ENCODE results near the gene TLCD3B.
"Not testable (repeated sequence)": the region's sequence is repeated elsewhere in the genome, so short reads cannot be mapped to it uniquely, and the experiment has no call there.

The TLCD3B gene

DNA sequence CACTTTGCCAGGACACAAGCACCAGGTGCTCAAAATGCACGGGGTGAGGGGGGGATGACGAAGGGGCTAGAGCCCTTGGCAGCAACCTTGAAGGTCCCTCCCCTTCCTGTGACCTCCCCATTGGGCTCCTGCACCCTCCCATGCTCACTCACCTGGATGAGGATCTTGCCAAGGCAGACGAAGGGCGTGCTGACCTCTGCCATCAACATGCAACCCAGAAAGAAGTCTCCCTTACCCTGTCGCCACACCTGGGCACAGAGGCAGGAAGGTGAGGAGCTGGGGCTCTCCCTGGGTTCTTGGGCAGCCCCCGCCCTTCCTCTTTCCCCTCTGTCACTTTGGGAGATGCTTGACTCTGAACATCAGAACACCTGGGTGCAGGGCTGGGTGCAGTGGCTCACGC is 5.5 kb downstream of the TLCD3B start:
- no peak for DNase-seq

DNA sequence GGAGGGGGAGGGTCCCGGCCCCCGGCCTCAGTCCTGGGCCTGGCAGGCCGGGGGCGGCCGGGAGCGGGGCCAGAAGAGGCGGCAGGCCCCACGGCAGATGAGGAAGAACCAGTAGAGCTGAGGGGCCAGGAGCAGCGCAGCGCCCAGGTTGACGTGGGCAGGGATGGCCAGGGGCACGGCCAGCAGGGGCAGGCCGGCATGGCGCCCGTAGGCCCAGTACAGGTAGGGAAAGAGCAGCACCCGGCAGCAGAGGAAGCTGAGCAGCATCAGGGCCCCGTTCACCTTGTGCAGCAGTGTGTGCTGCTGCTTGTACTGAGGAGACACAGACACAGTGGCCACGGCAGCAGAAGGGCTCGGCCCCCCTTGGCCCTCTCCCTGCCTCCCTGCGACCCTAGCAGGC is 5.9 kb downstream of the TLCD3B start:
- no peak for DNase-seq

DNA sequence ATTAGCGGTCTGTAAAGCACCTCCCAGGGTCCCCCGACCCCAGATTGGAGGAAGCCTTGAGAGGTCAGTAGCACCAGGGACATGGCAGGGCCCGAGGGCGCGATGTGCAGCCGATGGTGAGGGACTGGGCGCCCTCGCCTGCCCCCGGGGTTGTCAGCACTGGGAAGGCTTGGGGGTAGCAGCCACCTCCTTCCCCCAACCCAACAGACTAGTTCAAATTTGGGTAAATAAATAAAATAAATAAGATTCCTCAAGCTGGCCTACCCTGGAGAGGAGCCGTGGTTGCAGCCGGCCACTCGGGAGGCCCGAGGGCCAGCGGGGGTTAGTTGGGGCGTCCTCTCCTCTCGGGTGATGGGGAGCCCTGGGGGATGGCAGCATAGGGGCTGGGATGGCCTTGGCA is 6.6 kb downstream of the TLCD3B start:
- no peak for DNase-seq

DNA sequence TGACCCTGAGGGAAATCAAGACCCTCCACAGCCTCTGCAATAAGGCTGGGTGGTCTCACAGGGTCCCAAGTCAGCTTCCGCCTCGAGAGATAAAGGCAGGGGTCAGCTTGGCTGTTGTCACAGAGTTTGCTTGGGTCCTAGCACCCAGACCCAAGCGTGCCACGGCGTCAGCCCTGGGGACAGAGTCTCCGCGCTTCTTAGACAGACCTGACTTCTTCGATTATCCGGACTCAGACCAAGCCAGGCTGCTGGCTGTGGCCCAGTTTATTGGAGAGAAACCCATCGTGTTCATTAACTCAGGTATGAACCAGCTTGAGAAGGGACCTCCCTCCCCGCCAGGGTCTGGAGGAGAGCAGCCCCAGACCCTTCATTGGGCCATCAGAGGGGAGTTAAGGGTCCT is 7.5 kb downstream of the TLCD3B start:
- DNase-seq, result no peak

DNA sequence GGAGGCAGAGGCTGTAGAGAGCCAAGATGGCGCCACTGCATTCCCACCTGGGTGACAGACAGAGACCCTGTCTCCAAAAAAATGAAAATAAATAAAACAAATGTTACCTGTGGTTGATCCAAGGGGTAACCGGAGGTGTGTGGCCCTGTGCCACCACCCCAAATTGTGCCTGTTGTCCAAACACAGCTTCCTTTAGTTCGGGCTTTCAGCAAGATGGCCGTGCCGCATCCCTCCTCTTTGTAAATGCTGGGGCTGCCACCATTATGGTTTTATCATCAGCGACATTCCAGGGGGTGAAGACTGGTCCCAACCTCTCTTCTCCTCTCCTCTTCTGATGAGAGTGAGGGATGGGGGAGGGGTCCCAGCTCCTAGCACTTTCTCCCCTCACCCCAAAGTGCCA is 8.2 kb downstream of the TLCD3B start, which contains the start of gene C16orf92:
C16orf92 (plus strand) TSS at position 312 of the 400 bp plus-strand sequence. CDS start 143 bp downstream, outside the sequence.
- no peak for DNase-seq

DNA sequence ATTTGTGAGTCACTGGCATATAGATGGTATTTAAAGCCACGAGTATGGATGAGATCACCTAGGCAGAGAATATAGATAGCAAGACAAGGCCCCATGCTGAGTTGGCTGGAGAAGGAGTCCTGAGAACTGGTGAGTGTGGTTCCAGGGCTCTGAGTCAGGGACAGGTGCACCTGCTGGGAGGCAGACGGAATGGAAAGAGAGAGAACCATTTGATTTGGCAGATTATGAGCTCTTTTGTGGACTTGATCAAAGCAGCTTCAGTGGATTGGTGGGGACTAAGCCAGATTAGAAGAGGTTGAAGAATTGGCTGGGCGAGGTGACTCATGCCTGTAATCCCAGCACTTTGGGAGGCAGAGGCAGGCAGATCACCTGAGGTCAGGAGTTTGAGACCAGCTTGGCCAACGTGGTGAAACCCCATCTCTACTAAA is 12.3 kb downstream of the TLCD3B start:
- no peak for DNase-seq

DNA sequence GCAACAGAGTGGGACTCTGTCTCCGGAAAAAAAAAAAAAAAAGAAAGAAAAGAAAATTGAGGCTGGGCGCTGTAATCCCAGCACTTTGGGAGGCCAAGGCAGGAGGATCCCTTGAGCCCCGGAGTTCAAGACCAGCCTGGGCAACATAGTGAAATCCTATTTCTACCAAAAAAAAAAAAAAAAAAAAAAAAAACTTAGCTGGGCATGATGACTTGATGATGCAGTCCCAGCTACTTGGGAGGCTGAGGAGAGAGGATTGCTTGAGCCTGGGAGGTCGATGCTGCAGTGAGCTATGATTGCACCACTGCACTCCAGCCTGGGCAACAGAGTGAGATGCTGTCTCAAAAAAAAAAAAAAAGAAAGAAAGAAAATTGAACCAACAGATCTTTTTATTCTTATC is 13.1 kb downstream of the TLCD3B start:
- not testable (repeated sequence) for DNase-seq

DNA sequence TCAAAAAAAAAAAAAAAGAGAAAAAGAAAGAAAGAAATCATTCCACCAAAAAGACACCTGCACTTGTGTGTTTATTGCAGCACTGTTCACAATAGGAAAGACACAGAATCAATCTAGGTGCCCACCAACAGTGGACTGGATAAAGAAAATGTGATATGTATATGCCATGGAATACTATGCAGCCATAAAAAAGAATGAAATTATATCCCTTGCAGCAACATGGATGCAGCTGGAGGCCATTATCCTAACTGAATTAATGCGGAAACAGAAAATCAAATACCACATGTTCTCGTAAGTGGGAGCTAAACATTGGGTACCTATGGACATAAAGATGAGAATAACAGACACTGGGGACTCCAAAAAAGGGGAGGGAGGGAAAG is 13.8 kb downstream of the TLCD3B start:
- no peak for DNase-seq

DNA sequence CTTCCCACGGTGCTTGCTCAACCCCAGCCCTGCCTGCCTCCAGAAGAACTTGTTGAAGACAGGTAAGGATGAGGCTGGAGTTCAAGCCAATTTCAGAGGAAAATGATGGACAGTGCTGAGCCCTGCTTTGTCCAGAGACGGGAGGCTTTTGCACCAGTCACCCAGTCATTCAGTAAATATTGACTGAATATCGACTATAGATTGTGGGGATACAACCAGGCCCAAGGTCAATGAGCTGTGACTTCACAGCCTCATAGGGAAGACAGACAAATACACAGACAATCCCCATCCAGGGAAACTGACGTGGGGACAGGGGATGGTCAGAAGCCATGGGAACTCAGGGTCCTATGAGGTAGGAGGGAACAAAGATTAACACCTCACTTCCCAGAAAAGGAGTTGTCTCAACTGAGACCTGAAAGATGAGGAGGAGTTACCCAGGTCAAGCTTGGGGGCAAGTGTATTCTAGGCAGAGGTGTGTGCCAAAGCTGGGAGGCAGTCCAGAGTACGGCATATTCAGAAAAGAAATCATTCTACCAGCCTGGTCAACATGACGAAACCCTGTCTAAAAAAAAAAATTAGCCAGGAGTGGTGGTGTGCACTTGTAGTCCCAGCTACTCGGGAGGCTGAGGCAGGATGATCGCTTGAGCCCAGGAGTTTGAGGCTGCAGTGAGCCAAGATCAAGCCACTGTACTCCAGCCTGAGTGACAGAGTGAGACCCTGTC is 14.4 kb downstream of the TLCD3B start:
- DNase-seq, result no peak

DNA sequence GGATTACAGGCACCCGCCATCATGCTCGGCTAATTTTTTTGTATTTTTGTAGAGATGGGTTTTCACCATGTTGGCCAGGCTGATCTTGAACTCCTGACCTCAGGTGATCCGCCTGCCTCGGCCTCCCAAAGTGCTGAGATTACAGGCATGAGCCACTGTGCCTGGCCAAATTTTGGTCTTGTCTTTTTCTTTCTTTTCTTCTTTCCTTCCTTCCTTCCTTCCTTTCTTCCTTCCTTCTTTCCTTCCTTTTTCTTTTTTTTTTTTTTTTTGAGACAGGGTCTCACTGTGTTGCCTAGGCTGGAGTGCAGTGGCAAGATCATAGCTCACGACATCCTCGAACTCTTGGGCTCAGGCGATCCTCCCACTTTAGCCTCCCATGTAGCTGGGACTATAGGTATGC is 15.6 kb downstream of the TLCD3B start:
- not testable (repeated sequence) for DNase-seq

DNA sequence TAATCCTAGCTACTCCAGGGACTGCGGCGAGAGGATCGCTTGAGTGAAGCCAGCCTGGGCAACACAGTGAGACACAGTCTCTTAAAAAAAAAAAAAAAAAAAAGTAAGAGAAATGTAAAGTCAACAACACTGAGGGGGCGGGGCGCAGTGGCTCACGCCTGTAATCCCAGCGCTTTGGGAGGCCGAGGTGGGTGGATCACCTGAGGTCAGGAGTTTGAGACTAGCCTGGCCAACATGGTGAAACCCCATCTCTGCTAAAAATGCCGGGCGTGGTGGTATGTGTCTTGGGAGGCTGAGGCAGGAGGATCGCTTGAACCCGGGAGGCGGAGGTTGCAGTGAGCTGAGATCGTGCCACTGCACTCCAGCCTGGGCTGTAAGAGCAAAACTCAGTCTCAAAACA is 18.5 kb downstream of the TLCD3B start:
- DNase-seq, result not testable (repeated sequence)

DNA sequence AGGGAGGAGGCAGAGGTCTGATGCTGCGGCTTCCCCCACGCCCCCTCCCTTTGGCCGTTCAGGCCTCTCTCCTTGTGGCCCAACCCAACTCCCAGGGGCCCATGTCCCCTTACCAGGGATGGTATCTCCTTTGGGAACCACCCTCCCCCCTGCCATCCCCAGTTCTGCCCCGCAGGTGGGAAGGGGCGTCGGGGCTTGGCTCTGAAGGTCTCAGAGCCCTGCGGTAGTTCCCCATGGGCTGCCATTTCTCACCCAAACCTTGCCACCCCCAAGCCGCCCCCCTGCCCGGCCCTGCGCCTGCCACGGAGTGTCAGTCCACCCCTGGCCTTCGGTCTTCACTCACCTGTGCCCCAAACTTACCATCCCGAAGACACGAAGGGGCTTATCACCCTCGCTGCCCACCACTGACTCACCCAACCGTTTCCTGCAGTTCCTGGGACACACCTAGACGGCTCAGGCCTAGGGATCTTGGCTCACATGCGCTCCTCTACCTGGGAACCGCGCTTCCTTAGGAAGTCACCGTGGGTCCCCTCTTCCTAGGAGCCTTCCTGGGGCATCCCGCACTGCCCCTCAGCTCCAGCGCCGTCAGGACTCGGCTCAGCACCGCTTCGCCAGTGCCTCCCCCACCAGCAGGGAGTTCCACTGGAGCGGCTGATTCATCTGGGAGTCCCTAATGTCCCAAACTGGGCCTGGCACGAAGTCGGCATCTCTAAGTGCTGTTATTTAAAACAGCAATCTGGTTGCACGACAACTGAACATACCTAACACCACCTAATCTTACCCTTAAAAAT is 19.2 kb downstream of the TLCD3B start:
- DNase-seq, result no peak

DNA sequence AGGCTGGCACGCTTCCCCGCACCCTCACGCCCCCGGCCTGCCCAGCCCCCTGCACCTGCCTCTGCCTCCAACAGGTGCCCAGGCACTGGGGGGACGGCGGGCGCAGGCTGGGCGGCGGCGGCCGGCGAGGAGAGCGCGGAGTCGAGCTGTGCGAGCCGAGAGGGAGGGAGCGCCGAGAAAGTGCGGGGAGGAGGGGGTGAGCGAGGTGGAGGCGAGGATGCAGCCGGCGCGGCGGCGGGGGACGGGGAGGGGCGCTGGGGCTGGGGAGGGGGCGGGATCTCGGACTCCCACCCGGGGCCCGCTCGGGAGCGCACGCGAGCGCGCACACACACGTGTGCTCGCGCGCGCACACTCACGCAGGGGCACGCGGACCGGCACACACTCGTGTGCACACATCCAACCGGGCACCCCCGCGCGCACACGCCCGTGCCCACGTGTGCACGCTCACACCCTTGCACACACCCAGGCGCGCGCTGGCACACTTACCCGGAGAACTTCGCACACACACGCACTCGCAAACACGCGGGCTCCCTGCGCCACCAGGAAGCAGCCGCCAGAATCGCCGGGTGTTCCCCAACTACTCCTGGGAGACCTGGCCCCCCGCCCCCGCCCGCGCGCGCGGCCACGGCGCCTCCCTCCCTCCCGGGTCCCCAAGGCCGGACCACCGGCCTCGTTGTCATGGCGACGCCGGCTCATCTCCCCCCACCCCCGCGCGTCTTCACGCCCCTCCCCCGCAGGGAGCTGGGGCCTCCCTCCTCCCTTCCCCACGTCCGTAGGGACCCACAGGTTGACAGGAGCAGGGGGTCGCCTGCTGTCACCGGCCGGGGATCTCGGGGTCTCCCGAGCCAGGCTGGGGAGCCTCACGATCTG is 20.0 kb downstream of the TLCD3B start, which contains the start of gene DOC2A:
DOC2A (minus strand) TSS at position 184 of the 870 bp plus-strand sequence. CDS start 805 bp downstream, outside the sequence.
- peak in 2 of 5 experiments; percentile 15 to 47 for DNase-seq

DNA sequence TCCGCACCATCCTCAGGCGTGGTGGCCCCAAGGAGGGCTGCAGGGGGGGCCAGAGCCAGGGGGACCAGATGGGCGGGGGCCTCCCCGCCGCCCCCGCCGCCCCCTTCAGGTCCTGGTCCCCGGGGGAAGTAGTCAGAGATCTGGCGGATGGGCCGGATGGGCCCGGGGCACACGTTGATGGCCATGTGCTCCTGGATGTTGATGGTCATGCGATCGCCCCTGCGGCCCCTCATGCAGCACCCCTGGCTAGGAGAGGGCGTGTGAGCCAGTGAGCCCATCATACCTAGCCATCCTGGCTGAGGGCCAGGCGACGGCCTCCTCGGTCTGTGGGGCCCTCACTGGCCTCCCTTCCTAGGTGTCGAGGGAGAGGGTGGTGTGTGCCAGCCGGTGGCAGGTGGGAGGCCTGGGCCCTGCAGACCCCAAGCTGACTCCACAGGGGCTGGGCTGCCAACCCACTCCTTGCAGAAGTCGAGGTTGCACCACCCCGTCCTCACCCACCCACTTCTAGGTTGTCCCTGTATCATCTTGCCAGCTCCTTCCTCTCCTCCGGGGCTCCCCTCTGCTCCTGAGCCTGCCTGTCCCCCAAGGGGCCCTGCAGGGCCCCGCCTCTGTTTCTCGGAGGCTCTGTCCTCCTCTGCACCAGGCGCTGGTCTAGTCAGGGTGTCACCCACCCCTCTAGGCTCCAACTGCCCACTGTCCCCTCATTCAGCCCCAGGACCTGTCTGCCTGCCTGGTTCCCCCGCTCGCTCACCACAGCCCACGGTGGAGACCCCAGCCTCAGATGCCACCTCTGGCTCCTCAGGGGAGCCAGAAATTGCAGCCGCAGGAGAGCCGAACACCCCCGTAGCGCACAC is 20.9 kb downstream of the TLCD3B start:
- no peak for DNase-seq

DNA sequence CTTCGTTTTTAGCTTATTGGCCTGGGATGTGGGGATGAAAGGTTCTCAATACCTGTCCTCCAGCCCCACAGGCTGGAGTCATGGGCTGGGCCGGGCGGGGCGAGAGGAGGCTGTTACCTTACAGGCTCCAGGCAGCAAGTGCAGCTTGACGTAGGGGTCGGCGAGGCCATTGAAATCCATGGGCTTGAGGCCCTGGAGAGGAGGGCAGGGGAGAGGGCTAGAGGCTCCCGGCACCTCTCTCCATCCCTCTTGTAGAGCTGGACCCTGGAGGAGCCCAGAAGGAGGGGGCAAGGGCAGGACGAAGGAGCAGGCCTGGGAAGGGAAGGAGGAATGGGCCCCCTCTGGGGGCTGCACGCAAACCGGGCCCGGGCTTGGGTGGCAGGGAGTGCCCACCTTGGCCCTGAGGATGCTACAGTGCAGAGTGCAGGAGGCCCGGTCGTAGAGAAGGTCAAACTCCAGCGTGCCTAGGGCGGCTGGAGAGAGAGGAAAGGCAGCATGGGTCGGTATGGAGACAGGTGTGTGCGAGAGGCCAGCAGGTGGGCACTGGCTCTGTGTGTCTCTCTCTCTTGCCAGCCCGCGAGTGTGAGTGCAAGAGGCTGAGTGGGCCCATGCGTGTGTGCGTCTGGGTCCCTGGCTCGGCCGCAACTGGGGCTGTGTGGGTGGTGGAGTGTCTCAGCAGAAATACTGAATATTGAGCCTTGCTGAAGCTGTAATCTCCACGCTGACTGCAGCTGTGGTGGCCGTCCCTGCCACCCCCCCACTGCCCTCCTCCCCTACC is 21.8 kb downstream of the TLCD3B start:
- DNase-seq, result no peak

DNA sequence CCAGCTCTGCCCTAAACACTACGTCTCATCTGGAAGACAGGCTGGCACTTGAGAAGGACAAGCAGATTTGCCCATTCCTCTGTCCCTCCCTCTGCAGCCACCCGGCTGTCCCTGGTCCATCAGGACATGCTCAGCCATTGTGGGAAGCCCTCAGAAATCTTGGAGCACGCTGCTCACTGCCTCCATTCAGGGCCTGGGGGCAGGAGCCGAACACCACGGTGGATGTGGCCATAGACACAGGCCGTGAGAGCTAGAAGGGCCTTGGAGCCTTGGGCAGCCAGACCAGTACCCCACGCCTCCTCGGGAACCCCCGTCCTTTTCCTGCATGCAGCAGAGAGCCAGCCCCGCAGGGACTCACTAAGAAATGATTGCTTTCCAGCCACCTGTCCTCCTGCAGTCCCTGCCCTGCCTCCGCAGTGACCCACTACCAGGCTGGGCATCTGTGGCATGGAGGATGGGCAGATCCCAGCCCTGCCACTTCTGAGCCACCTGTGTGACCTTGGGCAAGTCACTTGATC is 23.6 kb downstream of the TLCD3B start:
- no peak for DNase-seq

DNA sequence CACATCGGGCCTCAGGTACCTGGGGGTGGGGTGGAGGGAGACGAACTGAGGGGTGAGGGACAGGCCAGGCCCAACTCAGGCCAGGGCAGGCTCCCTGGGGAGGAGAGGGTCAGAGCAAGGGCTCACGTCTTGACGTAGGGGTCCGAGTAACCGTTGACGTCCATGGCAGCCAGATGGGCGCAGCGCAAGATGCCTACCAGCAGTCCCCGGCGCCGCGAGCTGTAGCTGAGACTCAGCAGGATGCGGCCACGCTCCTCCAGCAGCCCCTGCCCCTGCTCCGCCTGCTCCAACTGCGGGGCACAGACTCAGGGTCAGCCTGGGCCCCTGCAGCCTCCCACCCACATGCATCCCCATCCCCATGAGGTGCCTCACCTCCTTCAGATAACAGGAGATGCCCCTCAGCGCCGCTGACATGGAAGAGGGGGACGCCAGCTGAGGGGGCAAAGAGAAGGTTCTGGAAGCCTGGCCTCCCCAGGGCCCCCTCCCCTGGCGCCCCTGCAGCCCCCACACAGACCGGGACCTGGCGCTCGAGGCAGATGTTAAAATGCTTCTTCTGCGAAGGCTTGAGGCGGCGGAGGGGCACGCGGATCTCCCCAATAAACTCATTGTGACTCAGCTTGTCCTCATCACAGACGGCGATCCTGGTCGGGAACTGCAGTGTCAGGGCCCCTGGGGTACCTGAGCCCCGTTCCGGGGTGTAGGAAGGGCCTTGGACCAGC is 24.3 kb downstream of the TLCD3B start:
- DNase-seq, result no peak

DNA sequence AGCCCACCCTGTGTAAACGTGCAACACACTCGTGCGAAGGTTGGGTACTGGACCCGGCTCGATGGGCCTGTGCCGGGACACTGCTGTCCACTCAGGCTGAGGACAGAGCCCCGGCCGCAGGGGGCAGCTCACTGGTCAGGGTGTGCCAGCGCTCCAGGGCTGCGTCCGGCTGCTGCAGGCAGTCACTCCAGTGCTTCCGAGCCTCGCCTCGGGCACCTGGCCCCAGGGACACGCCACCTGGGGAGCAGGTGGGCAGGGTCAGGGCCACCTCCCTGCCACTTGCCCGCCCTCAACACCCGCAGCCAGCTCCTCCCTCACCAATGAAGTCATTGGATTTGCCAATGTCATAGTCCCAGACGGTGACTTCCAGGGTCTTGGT is 25.0 kb downstream of the TLCD3B start:
- DNase-seq, result no peak

DNA sequence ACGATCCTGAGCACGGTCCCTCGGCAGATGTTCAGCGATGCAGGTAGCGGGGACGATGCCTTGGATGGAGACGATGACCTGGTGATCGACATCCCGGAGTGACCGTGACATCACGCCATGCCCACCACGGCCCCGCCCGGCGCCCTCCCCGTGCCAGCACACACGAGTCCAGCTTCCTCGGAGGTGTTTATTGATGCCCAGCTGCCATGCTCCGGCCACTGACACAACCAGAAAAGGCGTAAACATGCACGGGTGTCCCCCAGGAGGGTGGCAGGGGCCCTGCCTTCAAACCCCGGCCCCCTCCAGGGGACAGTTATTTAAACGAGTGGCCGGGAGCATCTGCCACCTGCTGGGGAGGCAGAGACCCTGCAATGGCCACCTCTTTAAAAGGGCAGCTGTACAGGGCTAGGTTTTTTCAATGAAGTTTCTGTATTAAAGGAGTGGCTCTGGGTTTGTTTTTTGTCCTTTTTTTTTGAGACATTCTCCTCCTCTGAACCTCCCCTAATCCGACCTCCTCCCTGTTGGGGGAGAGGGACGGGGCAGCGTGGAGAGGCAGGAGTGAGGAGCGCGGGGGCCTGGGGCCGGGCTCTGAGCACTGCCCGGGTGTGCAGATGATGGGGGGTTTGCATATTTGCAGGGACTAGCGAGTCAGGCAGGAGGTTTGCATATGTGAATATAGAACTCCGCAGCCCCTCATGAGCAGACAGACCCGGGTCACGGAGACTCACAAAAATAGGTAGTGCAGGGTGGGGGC is 25.6 kb downstream of the TLCD3B start:
- peak in 3 of 5 experiments; percentile 21 to 54 (median 31) for DNase-seq

Measured in T-helper 2 cell (primary cell).